H9 (cell line): ENCODE data around the gene BSG. TPM values are rescaled to one million over a fixed set of nuclear protein-coding genes. Genes with fewer than 3 reads are reported as not detected.

Source experiments
- DNase-seq: peaks from one replicate; pipeline ENCODE4 v3.0.0-alpha.2; 2017
- H2AFZ ChIP-seq: one replicate; pipeline ENCODE4 v1.6.1; 2013; ENCODE audit warnings: mild to moderate bottlenecking, low read length, control low read depth, moderate library complexity
- H2AK5ac ChIP-seq: 2 replicates; pipeline ENCODE4 v1.6.1; 2013; ENCODE audit warnings: low read length, control low read depth, mixed read lengths; ENCODE audit not compliant: insufficient read length
- H2BK120ac ChIP-seq: one replicate; pipeline ENCODE4 v1.6.1; 2013; ENCODE audit warnings: low read depth, mild to moderate bottlenecking, low read length, control low read depth, inconsistent platforms; ENCODE audit not compliant: poor library complexity, severe bottlenecking
- H2BK12ac ChIP-seq: 2 replicates; pipeline ENCODE4 v1.6.1; 2013; ENCODE audit warnings: low read length, control low read depth, mixed read lengths, low read depth; ENCODE audit not compliant: insufficient read length
- H2BK15ac ChIP-seq: 2 replicates; pipeline ENCODE4 v1.6.1; 2013; ENCODE audit warnings: low read depth, low read length, control low read depth
- H2BK20ac ChIP-seq: one replicate; pipeline ENCODE4 v1.6.1; 2013; ENCODE audit warnings: low read depth, mild to moderate bottlenecking, low read length, control low read depth, inconsistent platforms; ENCODE audit not compliant: poor library complexity, severe bottlenecking
- H2BK5ac ChIP-seq: 2 replicates; pipeline ENCODE4 v1.6.1; 2013; ENCODE audit warnings: low read length, control low read depth, mixed read lengths; ENCODE audit not compliant: insufficient read length
- H3K14ac ChIP-seq: 2 replicates; pipeline ENCODE4 v1.6.1; 2013; ENCODE audit warnings: low read length, control low read depth; ENCODE audit not compliant: insufficient read depth
- H3K18ac ChIP-seq: 2 replicates; pipeline ENCODE4 v1.6.1; 2013; ENCODE audit warnings: low read depth, mild to moderate bottlenecking, mixed read lengths, low read length, control low read depth; ENCODE audit not compliant: insufficient read length
- H3K23ac ChIP-seq: 2 replicates; pipeline ENCODE4 v1.6.1; 2013; ENCODE audit warnings: low read length, control low read depth, mixed read lengths, low read depth; ENCODE audit not compliant: insufficient read length
- H3K23me2 ChIP-seq: 2 replicates; pipeline ENCODE4 v1.6.1; 2013; ENCODE audit warnings: low read depth, mild to moderate bottlenecking, mixed read lengths, low read length, control low read depth; ENCODE audit not compliant: insufficient read length, poor library complexity, severe bottlenecking
- H3K27ac ChIP-seq: 2 replicates; pipeline ENCODE4 v1.5.1; 2013; ENCODE audit warnings: low read length, control low read depth, mixed read lengths, low read depth; ENCODE audit not compliant: insufficient read length
- H3K27me3 ChIP-seq: 2 replicates; pipeline ENCODE4 v1.6.1; 2013; ENCODE audit warnings: low read length, control low read depth, inconsistent platforms; ENCODE audit not compliant: insufficient read depth
- H3K4ac ChIP-seq: 2 replicates; pipeline ENCODE4 v1.6.1; 2013; ENCODE audit warnings: low read depth, mild to moderate bottlenecking, control low read depth, inconsistent platforms, low read length, moderate library complexity
- H3K4me1 ChIP-seq: 2 replicates; pipeline ENCODE4 v1.6.1; 2013; ENCODE audit warnings: low read length, control low read depth, inconsistent platforms; ENCODE audit not compliant: insufficient read depth
- H3K4me2 ChIP-seq: 2 replicates; pipeline ENCODE4 v1.6.1; 2013; ENCODE audit warnings: low read length, control low read depth, mixed read lengths; ENCODE audit not compliant: insufficient read length, insufficient read depth
- H3K56ac ChIP-seq: 2 replicates; pipeline ENCODE4 v1.6.1; 2013; ENCODE audit warnings: low read depth, mild to moderate bottlenecking, mixed read lengths, low read length, control low read depth; ENCODE audit not compliant: insufficient read length
- H3K79me1 ChIP-seq: 2 replicates; pipeline ENCODE4 v1.6.1; 2013; ENCODE audit warnings: low read depth, mild to moderate bottlenecking, moderate library complexity, low read length, control low read depth, inconsistent platforms; ENCODE audit not compliant: insufficient read depth, poor library complexity, severe bottlenecking
- H3K79me2 ChIP-seq: 2 replicates; pipeline ENCODE4 v1.6.1; 2013; ENCODE audit warnings: low read length, control low read depth, inconsistent platforms; ENCODE audit not compliant: insufficient read depth
- H3K9ac ChIP-seq: 2 replicates; pipeline ENCODE4 v1.6.1; 2013; ENCODE audit warnings: low read length, control low read depth, mixed read lengths; ENCODE audit not compliant: insufficient read length; ENCODE audit errors: extremely low read depth
- H3K9me3 ChIP-seq: one replicate; pipeline ENCODE4 v1.6.1; 2013; ENCODE audit warnings: low read depth, low read length, inconsistent platforms; ENCODE audit not compliant: control insufficient read depth
- H3T11ph ChIP-seq: one replicate; pipeline ENCODE4 v1.6.1; 2013; ENCODE audit warnings: mild to moderate bottlenecking, low read length, control low read depth, inconsistent platforms
- H4K20me1 ChIP-seq: one replicate; pipeline ENCODE4 v1.6.1; 2013; ENCODE audit not compliant: control insufficient read depth, insufficient read length, insufficient read depth
- H4K5ac ChIP-seq: 2 replicates; pipeline ENCODE4 v1.6.1; 2013; ENCODE audit warnings: low read depth, mild to moderate bottlenecking, mixed read lengths, low read length, control low read depth; ENCODE audit not compliant: insufficient read length
- H4K8ac ChIP-seq: replicated peaks from 2 replicates; pipeline ENCODE4 v1.6.1; 2013; ENCODE audit warnings: low read length, control low read depth, mixed read lengths, low read depth; ENCODE audit not compliant: insufficient read length
- H4K91ac ChIP-seq: 2 replicates; pipeline ENCODE4 v1.6.1; 2013; ENCODE audit warnings: low read depth, mild to moderate bottlenecking, moderate library complexity, mixed read lengths, low read length, control low read depth; ENCODE audit not compliant: insufficient read length
- H3K27ac Mint-ChIP-seq, 3 experiments: 2 replicates in 2 of 3; 3 replicates in 1 of 3; pipeline ENCODE4 v1.8.0; 2020 to 2021; ENCODE audit warnings: mixed read lengths in 3 of 3, mild to moderate bottlenecking in 1 of 3, moderate library complexity in 1 of 3
- H3K27me3 Mint-ChIP-seq: 2 replicates; pipeline ENCODE4 v1.8.0; 2021; ENCODE audit warnings: low read depth, mild to moderate bottlenecking, moderate library complexity, mixed read lengths
- H3K36me3 Mint-ChIP-seq, 3 experiments: 2 replicates in 2 of 3; 3 replicates in 1 of 3; pipeline ENCODE4 v1.8.0; 2020 to 2021; ENCODE audit warnings: low read depth in 3 of 3, mixed read lengths in 3 of 3; ENCODE audit not compliant: insufficient read depth in 1 of 3
- H3K4me1 Mint-ChIP-seq, 2 experiments: 2 replicates each; pipeline ENCODE4 v1.8.0; 2020; ENCODE audit warnings: mixed read lengths in 2 of 2
- H3K4me3 Mint-ChIP-seq, 2 experiments: 2 replicates in 1 of 2; 3 replicates in 1 of 2; pipeline ENCODE4 v1.8.0; 2020 to 2021; ENCODE audit warnings: mild to moderate bottlenecking in 2 of 2, mixed read lengths in 2 of 2, moderate library complexity in 1 of 2
- H3K9me3 Mint-ChIP-seq, 2 experiments: 2 replicates in 1 of 2; 3 replicates in 1 of 2; pipeline ENCODE4 v1.8.0; 2020; ENCODE audit warnings: mild to moderate bottlenecking in 2 of 2, mixed read lengths in 2 of 2, moderate library complexity in 1 of 2
- CTCF ChIP-seq: fragments of 200-600 bp; sonication (generic); conservative IDR thresholded peaks from 3 replicates; pipeline ENCODE4 v1.8.0; 2021; ENCODE audit warnings: antibody characterized with exemption, mild to moderate bottlenecking
- WGBS: extraction: QIAGEN DNeasy Blood & Tissue Kit; methylation state at CpG from one replicate; pipeline ENCODE4 v1.1.7; 2013; ENCODE audit warnings: missing lambda C conversion rate, low lambda C conversion rate, mixed read lengths; ENCODE audit not compliant: insufficient read length; ENCODE audit errors: extremely low coverage; 5-methylcytosine and 5-hydroxymethylcytosine counted together
- total RNA-seq: library from RNA; stranded (reverse); gene quantifications from 2 replicates; pipeline ENCODE4 v1.2.1, GENCODE V29; 2021

Gene BSG
- total RNA-seq, 1 experiment from 2014 or later, result 715 TPM

DNA sequence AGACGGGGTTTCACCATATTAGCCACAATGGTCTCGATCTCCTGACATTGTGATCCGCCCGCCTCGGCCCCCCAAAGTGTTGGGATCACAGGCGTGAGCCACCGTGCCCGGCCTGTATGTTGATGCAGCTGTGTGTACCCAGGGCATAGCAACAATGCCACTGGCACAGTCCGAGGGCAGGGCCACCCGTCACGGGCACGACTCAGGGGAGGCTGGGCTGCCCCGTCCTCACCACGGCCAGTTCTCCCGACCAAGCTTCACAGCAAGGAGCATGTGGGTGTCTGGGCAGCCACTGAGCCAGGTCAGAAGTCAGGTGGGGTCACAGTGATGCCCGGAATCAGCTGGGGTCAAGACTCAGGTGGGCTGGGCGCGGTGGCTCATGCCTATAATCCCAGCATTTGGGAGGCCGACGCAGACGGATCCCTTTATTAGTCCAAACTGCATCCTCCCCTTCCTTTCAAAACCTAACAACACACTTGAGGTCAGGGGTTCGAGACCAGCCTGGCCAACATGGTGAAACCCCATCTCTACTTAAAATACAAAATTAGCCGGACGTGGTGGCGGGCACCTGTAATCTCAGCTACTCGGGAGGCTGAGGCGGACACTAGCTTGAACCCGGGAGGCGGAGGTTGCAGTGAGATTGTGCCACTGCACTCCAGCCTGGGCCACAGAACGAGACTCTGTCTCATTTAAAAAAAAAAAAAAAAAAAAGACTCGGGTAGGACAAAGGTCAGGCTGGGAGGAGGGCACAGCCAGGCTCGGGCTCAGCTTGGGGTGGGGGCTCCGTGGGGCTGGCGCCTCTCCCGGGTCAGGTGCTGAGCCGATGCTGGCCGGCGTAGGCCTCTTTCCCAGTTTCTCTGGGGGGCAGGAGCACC lies 42.0 kb upstream of the BSG start:
- H3T11ph ChIP-seq, result no peak overlapping the region
- WGBS, result no CpG with 5 or more reads among the region's 38 CpGs

More for the DNA sequence above, 42.0 kb upstream of the BSG start:
- peak overlapping the region; percentile 19 for H3K4me2 ChIP-seq
- Mint-ChIP-seq H3K4me1 (peaks cover 8 to 31% of the 10 kb centered on the region in 2 experiments), H3K4me3 (peak overlapping the region; percentile 80 to 87), H3K27ac (no peak overlapping the region), H3K27me3 (peaks cover 14% of the 10 kb centered on the region), H3K36me3 (peaks cover 0 to 2% (median 0%) of the 10 kb centered on the region in 3 experiments; a peak in 3 of 7 replicates), H3K9me3 (0 out of 5 replicates have a peak, but pooled peaks cover 0 to 2% of the 10 kb centered on the region in 2 experiments)
- H3K9ac ChIP-seq, result no peak overlapping the region
- no peaks in the 10 kb centered on the region for H3K4me1 ChIP-seq
- H2BK5ac ChIP-seq, result no peak overlapping the region
- H3K27me3 ChIP-seq, result no peaks in the 10 kb centered on the region
- no peak overlapping the region for H3K4ac ChIP-seq
- peaks cover 8% of the 10 kb centered on the region for H3K79me1 ChIP-seq
- no peak overlapping the region for H4K8ac ChIP-seq
- H3K27ac ChIP-seq, result no peak overlapping the region
- no peak overlapping the region for H3K14ac ChIP-seq
- no peak overlapping the region for H3K56ac ChIP-seq
- no peak overlapping the region for H2AK5ac ChIP-seq
- no peak overlapping the region for H2BK12ac ChIP-seq
- peaks cover 4% of the 10 kb centered on the region for H4K20me1 ChIP-seq
- TF ChIP-seq CTCF, result no peak
- no peak overlapping the region for H3K23ac ChIP-seq
- H2AFZ ChIP-seq, result no peak overlapping the region
- no peak overlapping the region for H2BK120ac ChIP-seq
- H4K5ac ChIP-seq, result no peak overlapping the region
- H2BK15ac ChIP-seq, result no peak overlapping the region
- no peak for DNase-seq
- no peak overlapping the region for H3K18ac ChIP-seq
- peaks cover 13% of the 10 kb centered on the region; the same call in 1 of the 2 replicates for H3K79me2 ChIP-seq
- no peak overlapping the region for H2BK20ac ChIP-seq
- no peaks in the 10 kb centered on the region for H3K9me3 ChIP-seq
- H4K91ac ChIP-seq, result no peak overlapping the region
- H3K23me2 ChIP-seq, result peaks cover 6% of the 10 kb centered on the region
